ENCODE results near the gene OSBP2.
A peak's percentile ranks its signal among the peaks of the same experiment; 100 is the strongest.

- no peak for TF ChIP-seq CTCF (IDR thresholded peaks at IDR 0.05; ENCODE audit: low read depth, low read length, poor library complexity, severe bottlenecking)
- TF ChIP-seq EZH2phosphoT487 (IDR thresholded peaks at IDR 0.05; ENCODE audit: borderline replicate concordance, low read length): 0 out of 2 replicates have a peak, but pooled peaks have one; percentile 8
These were observed 26.3 kb upstream of the OSBP2 start for GRCh38 chr22:30668386-30668710.
